GM23338 (cell line): Measurements from ENCODE around the gene ANKZF1.

Experiments used
- CREB1 ChIP-seq: fragments of 250-450 bp; sonication (Bioruptor Pico); IDR thresholded peaks from 2 replicates; pipeline ENCODE4 v1.5.0; 2020; ENCODE audit warnings: low read depth, mild to moderate bottlenecking, moderate library complexity
- CTCF ChIP-seq, 2 experiments: fragments of 200-600 bp in 1 of 2; sonication (generic) in 1 of 2; conservative IDR thresholded peaks; 2 replicates each; pipeline versions ENCODE4 v1.5.1 to v1.6.1; 2016 to 2017; ENCODE audit warnings: antibody characterized with exemption in 2 of 2, low read depth in 2 of 2, mild to moderate bottlenecking in 2 of 2, moderate library complexity in 1 of 2
- ETS1 ChIP-seq: IDR thresholded peaks from 2 replicates; pipeline ENCODE4 v1.6.1; 2016; ENCODE audit warnings: antibody characterized with exemption
- EZH2 ChIP-seq: fragments of 200-600 bp; sonication (generic); IDR thresholded peaks from one replicate; pipeline ENCODE4 v1.8.0; 2017; ENCODE audit warnings: antibody characterized with exemption, mild to moderate bottlenecking, low read depth; ENCODE audit not compliant: unreplicated experiment
- EZH2phosphoT487 ChIP-seq: fragments of 200-600 bp; sonication (generic); IDR thresholded peaks from one replicate; pipeline ENCODE4 v1.8.1; 2018; ENCODE audit warnings: antibody characterized with exemption; ENCODE audit not compliant: unreplicated experiment
- JUNB ChIP-seq: IDR thresholded peaks from one replicate; pipeline ENCODE4 v1.6.1; 2016; ENCODE audit warnings: antibody characterized with exemption; ENCODE audit not compliant: unreplicated experiment
- NANOG ChIP-seq: IDR thresholded peaks from 2 replicates; pipeline ENCODE4 v1.6.1; 2016; ENCODE audit warnings: antibody characterized with exemption, borderline replicate concordance
- POLR2AphosphoS5 ChIP-seq: IDR thresholded peaks from 2 replicates; pipeline ENCODE4 v1.6.1; 2016; ENCODE audit warnings: antibody characterized with exemption, low read depth
- STAT1 ChIP-seq: IDR thresholded peaks from one replicate; pipeline ENCODE4 v1.6.1; 2016; ENCODE audit warnings: antibody characterized with exemption; ENCODE audit not compliant: unreplicated experiment
- ZNF114 ChIP-seq: fragments of 250-450 bp; sonication (Bioruptor Pico); IDR thresholded peaks from 2 replicates; pipeline ENCODE4 v1.5.0; 2020; ENCODE audit warnings: mild to moderate bottlenecking, moderate library complexity
- ZNF331 ChIP-seq: fragments of 250-450 bp; sonication (Bioruptor Pico); IDR thresholded peaks from 2 replicates; pipeline ENCODE4 v1.5.0; 2020; ENCODE audit warnings: low read depth, mild to moderate bottlenecking, moderate library complexity
- ZNF462 ChIP-seq: fragments of 250-450 bp; sonication (Bioruptor Pico); IDR thresholded peaks from 2 replicates; pipeline ENCODE4 v1.5.0; 2020; ENCODE audit warnings: mild to moderate bottlenecking, moderate library complexity
- TF ChIP-seq, protein P1 (sequence below): IDR thresholded peaks from one replicate; pipeline ENCODE4 v1.6.1; 2018; ENCODE audit warnings: antibody characterized with exemption; ENCODE audit not compliant: unreplicated experiment

DNA sequence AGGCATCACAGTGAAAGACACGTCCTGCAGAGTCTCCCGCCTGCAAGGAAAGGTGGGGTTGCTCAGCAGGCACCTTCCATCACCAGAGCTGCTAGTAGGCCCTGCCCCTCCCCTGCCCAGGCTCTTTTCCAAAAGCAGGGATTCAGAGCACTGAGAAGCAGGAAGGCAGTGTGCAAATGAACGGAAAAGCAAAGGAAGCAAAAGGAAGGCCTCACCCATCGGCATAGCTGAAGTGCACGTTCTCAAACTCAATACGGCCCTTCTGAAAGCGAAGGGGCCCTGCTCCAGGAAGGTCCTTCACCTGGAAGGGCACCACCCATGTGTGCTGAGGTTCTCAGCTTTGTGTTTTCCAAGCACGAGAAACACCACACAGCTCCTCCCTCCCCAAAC, 16.6 kb upstream of the ANKZF1 start:
- TF ChIP-seq CTCF (conservative IDR thresholded peaks at IDR 0.05; ENCODE audit: low read depth in 2 of 2): no peak
- no peak for TF ChIP-seq EZH2
- TF ChIP-seq POLR2AphosphoS5: no peak
- TF ChIP-seq CREB1 (CRISPR knock-in tag): no peak
- TF ChIP-seq, protein P1, sequence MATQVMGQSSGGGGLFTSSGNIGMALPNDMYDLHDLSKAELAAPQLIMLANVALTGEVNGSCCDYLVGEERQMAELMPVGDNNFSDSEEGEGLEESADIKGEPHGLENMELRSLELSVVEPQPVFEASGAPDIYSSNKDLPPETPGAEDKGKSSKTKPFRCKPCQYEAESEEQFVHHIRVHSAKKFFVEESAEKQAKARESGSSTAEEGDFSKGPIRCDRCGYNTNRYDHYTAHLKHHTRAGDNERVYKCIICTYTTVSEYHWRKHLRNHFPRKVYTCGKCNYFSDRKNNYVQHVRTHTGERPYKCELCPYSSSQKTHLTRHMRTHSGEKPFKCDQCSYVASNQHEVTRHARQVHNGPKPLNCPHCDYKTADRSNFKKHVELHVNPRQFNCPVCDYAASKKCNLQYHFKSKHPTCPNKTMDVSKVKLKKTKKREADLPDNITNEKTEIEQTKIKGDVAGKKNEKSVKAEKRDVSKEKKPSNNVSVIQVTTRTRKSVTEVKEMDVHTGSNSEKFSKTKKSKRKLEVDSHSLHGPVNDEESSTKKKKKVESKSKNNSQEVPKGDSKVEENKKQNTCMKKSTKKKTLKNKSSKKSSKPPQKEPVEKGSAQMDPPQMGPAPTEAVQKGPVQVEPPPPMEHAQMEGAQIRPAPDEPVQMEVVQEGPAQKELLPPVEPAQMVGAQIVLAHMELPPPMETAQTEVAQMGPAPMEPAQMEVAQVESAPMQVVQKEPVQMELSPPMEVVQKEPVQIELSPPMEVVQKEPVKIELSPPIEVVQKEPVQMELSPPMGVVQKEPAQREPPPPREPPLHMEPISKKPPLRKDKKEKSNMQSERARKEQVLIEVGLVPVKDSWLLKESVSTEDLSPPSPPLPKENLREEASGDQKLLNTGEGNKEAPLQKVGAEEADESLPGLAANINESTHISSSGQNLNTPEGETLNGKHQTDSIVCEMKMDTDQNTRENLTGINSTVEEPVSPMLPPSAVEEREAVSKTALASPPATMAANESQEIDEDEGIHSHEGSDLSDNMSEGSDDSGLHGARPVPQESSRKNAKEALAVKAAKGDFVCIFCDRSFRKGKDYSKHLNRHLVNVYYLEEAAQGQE: no peak
- no peak for TF ChIP-seq NANOG
- no peak for TF ChIP-seq EZH2phosphoT487
- no peak for TF ChIP-seq ZNF462
- no peak for TF ChIP-seq ZNF331 (CRISPR knock-in tag)
- no peak for TF ChIP-seq ZNF114
- no peak for TF ChIP-seq JUNB
- TF ChIP-seq ETS1: no peak
- no peak for TF ChIP-seq STAT1
